Occipital lobe (tissue), 2 donors: ENCODE data around the gene NUDT4. TPM values are rescaled to one million over a fixed set of nuclear protein-coding genes. Genes with fewer than 3 reads are reported as not detected.
"Not testable (repeated sequence)": the region's sequence is repeated elsewhere in the genome, so short reads cannot be mapped to it uniquely, and the experiment has no call there.

ENCODE experiments used
- DNase-seq: peaks from one replicate; lab custom pipeline; 2025; lab: John Stamatoyannopoulos, UW
- total RNA-seq: library from RNA; depleted of rRNA; stranded (reverse); fragments of >200 nt; gene quantifications from one replicate; pipeline ENCODE4 v1.2.3, GENCODE V29; 2014

NUDT4 gene
- total RNA-seq, 1 donor from 2014 or later = 151 TPM

DNA sequence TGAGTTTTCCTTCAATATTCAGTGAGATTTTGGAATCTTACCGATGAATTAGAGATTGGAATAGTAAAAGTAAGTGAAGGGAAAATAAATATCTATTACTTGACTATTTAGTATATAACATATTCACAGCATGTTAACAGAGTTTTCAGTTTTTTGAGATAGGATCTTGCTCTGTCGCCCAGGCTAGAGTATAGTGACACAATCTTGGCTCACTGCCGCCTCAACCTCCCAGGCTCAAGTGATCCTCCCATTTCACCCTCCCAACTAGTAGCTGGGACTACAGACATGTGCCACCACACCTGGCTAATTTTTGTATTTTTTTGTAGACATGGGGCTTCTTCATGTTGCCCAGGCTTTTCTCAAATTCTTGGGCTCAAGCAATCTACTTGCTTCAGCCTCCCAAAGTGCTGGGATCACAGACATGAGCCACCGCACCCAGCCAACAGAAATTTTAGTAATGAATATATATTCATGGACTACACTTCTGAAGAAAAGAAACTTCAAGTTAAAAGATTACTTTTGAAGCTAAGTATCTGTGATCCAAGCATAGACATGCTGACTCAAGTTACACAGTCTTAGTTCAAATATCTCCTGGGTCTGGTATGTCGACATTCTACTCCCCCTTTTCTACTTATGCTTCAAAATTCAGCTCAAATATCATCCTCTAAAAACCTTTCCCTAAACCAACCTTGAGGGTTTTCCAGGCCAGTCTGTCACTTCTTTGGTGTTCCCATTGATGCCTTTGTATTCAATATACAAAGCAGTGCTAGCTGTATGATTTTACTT lies 50.2 kb downstream of the NUDT4 start:
- no peak for DNase-seq

DNA sequence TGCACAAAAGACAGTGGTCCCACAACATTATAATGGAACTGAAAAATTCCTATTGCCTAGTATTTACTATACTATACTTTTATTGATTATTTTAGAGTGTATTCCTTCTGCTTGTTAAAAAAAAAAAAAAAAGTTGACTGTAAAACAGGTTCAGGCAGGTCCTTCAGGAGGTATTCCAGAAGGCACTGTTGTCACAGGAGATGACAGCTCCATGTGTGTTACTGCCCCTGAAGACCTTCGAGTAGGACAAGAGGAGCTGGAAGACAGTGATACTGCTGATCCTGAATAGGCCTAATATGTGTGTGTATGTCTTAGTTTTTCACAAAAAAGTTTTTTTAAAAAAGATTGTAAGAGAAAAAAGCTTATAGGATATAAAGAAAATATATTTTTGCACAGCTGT lies 51.7 kb downstream of the NUDT4 start:
- no peak for DNase-seq

GRCh38 chr12:93429852-93430251 lies 52.1 kb downstream of the NUDT4 start:
- no peak for DNase-seq

GRCh38 chr12:93430280-93430679 lies 52.6 kb downstream of the NUDT4 start:
- DNase-seq = no peak

DNA sequence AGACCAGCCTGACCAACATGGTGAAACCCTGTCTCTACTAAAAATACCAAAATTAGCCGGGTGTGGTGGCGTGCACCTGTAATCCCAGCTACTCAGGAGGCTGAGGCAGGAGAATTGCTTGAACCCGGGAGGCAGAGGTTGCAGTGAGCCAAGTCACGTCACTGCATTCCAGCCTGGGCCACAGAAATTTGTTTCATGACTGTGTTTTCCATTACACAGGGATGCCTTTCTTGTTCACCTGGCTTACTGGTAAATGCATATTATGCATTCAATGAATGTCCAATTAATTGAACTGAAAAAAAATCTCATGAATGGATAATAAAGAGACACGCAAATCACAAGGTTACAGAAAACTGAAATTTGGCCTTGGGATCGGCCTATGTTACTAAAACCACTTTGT lies 54.3 kb downstream of the NUDT4 start:
- DNase-seq = not testable (repeated sequence)

DNA sequence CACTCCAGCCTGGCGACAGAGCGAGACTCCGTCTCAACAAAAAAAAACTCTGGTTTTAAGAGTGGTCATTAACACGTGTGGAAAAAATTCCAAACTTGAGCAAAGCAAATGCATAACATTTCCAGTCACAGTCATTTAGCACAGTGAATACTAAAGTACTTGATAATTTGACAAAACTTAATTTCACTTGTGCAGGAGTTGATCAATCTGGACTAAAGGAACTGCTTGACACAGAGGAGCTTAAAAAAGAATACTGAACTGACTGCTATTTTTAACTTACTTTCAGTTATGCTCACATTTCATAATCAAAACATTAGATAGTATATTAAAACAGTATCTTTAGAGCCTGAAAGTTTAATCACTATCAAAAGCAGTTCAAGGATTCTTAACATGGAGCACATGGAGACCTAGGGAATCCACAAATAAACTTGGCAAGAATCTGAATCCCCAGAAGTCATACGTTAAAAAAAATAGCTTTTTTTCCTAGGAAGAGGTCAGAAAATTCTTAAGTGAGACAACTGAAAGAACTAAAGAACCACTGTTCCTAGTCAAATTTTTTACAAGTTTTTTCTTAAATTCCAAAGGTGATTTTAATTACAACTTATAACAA lies 56.6 kb downstream of the NUDT4 start:
- DNase-seq = no peak

DNA sequence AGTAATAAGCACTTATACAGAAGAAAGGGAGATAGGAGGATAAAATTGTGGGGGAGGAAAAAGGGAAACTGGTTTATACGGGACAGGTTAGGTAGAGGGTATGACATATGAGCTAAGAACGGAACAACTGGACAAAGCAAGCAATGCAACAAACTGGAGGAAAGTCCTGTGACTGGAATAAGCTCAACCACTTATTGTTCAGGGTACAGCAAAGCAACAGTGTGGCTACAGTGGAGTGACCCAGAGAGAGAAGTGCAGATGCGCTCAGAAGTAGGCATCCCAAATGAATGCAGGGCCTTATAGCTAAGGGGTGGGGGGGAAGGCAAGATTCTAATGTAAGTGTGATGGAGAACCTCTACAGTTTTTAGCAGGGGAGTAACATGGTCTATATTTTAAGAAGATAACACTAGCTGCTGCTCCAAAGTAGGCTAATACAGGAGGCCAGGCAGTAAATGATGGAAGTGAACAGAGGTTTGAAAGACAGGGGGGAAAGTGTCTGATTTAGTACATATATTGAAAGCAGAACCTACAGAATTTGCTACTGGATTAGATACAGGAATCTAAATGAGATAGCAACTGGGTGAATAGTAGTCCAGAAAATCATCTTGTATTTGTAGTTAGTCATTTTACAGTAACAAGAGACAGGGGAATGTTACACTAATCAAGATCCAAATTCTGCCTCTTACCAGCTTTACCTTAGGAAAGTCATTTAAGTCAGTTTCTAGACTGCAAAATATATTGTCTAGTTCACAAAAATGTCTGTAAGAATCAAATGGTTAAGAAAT lies 60.7 kb downstream of the NUDT4 start:
- DNase-seq = no peak

DNA sequence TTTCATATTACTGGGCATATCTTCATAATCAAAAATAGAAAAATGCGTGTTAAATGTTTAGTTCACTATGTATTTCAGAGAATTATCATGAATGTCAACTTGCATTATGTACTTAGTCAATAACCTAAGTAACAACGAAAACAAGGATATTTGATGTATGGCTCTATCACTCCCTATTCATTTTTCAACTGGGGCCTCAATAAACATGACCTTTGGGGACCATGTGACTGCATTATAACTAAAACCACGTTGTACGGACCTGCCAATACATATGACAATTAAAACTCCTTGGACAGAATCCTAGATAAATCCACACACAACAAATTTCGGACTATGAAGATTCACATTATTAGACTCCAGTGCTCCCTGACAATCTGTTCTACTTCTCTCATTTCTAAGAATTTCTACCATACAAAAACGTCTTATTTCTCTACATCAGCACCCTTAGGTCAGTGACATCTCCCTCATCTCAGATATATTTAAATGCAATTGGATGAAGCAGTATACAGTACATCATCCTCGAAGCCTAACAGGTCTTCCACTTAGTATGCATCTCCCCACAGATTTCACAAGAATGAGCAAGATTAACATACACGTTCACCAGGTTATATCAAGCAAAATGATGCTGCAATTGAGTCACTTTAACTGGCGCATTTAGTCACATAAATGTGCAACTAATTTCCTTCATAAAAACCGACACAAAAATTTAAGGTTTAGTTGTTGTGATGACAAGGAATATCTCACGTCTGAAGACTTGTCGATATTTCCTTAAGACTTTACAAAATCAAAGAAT lies 62.5 kb downstream of the NUDT4 start:
- no peak for DNase-seq

- DNase-seq = no peak
Observed at GRCh38 chr12:93441081-93441616, 63.4 kb downstream of the NUDT4 start.

DNA sequence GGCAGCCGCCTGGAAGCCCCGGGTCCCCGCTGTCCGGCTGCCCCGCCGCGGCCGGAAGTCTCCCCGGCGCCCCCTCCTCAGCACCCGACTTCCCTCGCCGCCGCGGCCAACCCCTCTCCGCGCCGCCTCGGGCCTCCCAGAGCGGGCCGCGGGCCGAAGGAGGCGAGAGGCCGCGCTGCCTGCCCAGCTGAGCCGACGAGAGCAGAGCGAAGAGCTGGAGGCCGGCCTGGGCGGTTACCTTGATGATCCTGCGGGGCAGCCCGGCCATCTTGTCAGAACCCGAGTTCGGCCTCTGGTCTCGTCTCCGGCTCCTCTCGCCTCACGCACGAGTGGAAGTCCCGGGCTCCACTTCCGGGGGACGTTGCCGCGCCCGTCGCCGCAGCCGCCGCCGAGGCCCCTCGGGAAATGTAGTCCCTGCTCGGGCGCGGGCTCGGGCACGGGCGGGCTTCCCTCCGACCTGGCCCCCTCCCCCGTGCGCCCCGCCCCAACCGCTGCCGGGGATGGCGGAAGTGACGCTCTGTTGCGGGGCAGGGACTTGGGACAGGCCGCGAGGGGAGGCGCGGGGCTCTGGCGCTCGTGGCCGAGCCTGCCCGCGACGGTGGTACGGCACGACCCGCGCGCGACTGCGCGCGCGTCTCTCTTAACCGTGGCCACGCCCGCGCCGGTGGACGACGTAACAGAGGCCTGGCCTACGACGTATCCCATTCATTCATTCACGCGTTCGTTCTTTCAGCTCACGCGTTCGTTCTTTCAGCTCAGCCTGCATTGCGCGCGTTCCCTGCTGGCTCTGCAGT lies 64.1 kb downstream of the NUDT4 start, which contains the start of gene UBE2N:
Gene UBE2N (minus strand): TSS at position 331 of the 794 bp plus-strand sequence. CDS start 63 bp downstream, at position 268.
- DNase-seq = peak; percentile 98

DNA sequence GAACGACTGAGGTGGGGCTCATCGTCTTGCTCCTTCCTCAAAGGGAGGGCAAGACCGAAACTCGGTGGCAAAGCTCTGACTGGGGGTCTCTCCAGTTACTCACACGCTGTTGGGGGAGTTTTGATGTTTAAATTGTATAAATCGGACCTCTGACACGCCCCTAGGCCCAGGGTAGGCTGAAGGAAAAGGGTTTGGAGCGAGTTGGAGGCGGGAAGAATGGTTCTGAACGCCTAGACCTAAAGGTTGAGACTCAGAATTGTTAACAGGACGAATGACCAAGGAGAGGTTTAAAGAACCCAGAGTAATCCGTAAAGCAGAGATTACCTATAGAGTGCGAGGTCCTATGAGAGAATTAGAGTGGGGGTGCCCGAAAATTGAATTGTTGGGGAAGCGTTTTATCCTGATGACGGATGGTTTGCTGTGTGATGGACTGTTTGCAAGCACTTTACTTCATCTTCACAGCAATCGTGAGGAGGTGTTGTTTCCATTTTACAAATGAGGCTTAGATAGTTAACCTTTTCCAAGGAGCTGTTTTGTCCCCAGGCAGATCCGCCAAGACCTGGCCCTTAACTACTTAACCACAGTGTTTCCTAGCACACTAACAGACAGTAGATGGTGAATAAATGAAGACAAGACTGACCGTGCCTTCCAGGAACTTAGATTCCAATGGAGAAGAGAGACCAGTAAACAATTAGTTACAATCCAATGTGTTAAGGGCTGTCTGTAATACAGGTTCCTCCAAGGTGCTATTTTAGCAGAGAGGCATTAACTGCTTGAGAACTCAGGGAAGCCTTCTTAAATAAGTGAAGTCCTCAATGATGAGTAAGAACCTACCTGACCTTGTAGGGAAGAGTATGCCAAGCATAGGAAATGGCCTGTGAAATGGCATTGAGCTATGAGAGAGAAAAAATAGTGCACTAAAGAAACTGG lies 65.0 kb downstream of the NUDT4 start:
- no peak for DNase-seq

DNA sequence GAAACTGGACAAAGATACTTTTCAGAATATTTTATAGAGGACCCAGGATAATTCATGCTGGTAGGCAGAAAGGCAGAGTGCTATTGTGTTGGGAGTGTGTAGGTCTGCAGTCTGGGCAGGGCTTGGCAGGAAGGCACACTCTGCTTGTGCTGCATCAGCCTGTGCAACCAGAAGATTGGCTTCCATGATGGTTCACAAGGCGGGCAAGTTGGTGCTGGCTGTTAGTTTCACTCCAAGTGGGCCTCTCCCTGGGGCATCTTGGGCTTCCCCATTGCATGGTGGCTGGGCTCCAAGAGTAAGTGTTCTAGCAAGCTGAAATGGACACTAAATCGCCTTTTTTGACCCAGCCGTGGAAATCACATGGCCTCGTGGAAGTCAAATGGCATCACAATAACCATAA lies 65.9 kb downstream of the NUDT4 start:
- no peak for DNase-seq

GRCh38 chr12:93447555-93448290 lies 70.0 kb downstream of the NUDT4 start:
- DNase-seq = no peak

DNA sequence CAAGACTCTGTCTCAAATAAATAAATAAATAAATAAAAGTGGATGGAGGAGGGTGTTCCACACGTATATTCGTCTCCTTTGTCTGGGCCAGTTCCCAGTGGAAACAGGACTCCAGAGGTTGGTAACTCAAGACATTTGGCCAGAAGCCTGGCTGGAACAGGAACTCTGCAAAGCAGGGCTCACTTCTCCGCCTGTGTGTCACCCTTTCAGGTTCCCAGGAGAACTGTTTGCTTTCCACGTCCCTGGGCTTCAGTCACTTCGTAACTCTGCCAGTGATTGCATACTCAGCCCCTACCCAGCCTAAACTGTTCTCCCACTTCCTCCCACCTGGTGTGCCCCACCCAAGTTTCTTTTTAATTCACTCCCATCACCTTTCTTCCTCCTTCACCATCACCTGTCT lies 71.1 kb downstream of the NUDT4 start:
- DNase-seq = no peak

DNA sequence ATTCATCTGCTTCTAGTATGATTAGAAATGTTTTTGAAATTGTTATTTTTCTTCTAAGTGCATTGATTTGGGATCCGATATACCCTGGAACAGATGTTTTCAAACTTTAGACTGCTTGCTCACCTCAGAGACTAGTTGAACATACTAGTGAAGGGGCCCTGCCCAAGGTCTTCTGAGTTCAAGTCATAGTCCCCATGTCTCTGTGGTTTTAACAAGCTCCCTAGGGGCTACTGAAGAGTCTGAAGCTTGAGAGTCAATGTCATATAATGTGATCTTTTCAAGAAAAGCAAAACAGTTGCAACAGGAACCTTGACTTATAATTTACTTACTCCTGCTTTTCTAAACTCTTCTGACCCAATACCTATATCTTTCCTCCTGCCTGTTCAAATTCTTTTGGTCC lies 71.6 kb downstream of the NUDT4 start:
- DNase-seq = no peak

DNA sequence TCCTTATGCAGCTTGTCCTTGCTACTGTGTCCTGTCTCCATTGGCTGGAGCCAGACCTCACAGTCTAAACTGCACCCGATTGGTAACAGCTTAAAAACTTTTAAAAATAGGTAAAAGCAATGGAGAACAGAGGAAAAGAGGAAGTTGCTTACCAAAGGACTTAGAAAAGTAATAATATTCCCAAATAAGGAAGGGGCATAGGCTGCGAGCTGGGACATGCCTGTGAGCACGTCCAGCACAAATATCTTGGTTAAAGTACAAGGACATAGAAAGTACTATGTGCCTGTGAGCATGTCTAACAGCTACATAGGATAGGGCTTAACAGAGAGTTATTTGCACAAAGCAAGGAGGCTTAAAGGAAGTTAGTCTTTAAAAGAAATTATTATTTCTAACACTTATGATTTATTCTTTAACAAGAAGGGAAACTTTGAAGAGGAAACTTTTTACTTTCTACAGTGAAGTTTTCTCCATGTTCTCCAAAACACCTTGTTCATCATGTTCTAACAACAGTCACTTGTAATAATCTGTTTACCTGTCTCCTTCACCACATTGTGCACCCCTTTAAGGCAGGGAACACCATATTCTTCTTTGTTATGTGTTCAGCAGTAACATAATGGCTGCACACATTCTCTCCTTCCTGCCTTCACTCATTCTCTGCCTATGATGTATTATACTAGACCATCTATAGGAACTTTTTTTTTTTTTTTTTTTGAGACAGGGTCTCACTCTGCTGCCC lies 73.9 kb downstream of the NUDT4 start:
- no peak for DNase-seq

DNA sequence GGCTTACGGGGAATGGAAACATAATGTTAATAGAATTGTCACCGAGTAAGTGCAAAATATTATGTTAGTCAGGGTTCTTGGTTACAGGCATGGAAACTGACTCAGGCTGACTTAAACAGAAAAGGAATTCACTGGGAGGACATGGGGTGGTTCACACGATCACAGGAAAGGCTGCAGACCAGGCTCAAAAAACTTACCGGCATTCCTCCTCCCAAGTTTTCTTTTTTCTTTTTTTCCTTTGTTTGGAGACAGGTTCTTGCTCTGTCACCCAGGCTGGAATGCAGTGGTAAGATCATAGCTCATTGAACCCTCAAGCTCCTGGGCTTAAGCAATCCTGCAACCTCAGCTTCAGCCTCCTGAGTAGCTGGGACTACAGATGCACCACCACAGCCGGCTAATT lies 75.9 kb downstream of the NUDT4 start:
- no peak for DNase-seq

DNA sequence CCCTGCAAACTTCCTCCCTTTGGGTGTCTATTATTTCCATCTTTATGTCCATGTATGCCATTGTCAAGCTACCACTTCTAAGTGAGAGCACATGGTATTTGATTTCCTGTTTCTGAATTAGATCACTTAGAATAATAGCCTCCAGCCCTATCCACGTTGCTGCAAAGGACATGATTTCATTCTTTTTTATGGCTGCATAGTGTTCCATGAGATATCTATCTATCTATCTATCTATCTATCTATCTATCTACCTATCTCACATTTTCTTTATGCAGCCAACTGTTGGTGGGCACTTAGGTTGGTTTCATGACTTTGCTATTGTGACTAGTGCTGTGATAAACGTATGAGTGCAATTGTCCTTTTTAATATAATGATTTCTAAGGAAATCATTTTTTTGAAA lies 78.4 kb downstream of the NUDT4 start:
- no peak for DNase-seq
